Right lobe of liver (tissue), 4 donors: Measurements from ENCODE around the gene DNAJC10.

Experiments
- CTCF ChIP-seq, 4 donors: fragments of 200-600 bp in 3 of 4; fragments of 450-650 bp in 1 of 4; IDR thresholded peaks; one replicate each; pipeline versions ENCODE4 v1.5.1 to v1.8.0; 2016 to 2022; ENCODE audit warnings: antibody characterized with exemption in 4 of 4, mild to moderate bottlenecking in 2 of 4
- POLR2A ChIP-seq: fragments of 450-650 bp; IDR thresholded peaks from one replicate; pipeline ENCODE4 v1.6.1; 2017; ENCODE audit warnings: antibody characterized with exemption, mild to moderate bottlenecking
- donor health status: DM: no; HTN: no; CAD: no.
- donor health status: DM: no; HTN: no; CAD: no.
- donor health status: DM: no; HTN: yes; CAD: no.

- TF ChIP-seq POLR2A (no peak), CTCF (IDR thresholded peaks at IDR 0.05) (no peak)
Measured at GRCh38 chr2:182713601-182714000, 2.5 kb upstream of the DNAJC10 start.
